GM19193 (cell line): ENCODE measurements around the gene SLC4A4.

Experiments
- POLR2A ChIP-seq: IDR thresholded peaks from 4 replicates; pipeline ENCODE4 v1.6.1; 2011; ENCODE audit not compliant: insufficient read depth, insufficient read length; ENCODE audit errors: extremely low read depth

The SLC4A4 gene

GRCh38 chr4:71430609-71431008 lies 91.8 kb downstream of the SLC4A4 start:
- TF ChIP-seq POLR2A, result no peak

- no peak for TF ChIP-seq POLR2A
Measured at GRCh38 chr4:71440612-71441011, 101.8 kb downstream of the SLC4A4 start.

GRCh38 chr4:71441186-71442169 lies 102.7 kb downstream of the SLC4A4 start:
- TF ChIP-seq POLR2A, result no peak

- TF ChIP-seq POLR2A, result no peak
Measured at GRCh38 chr4:71442336-71442735, 103.5 kb downstream of the SLC4A4 start.

GRCh38 chr4:71444395-71444794 lies 105.6 kb downstream of the SLC4A4 start:
- TF ChIP-seq POLR2A, result no peak

GRCh38 chr4:71445811-71446210 lies 107.0 kb downstream of the SLC4A4 start:
- no peak for TF ChIP-seq POLR2A

- no peak for TF ChIP-seq POLR2A
Measured at GRCh38 chr4:71446479-71447081, 107.8 kb downstream of the SLC4A4 start.

GRCh38 chr4:71449040-71449439 lies 110.2 kb downstream of the SLC4A4 start:
- TF ChIP-seq POLR2A, result no peak

GRCh38 chr4:71449878-71450277 lies 111.1 kb downstream of the SLC4A4 start:
- no peak for TF ChIP-seq POLR2A

- TF ChIP-seq POLR2A, result no peak
Measured at GRCh38 chr4:71453531-71453930, 114.7 kb downstream of the SLC4A4 start.

- no peak for TF ChIP-seq POLR2A
Measured at GRCh38 chr4:71456841-71457240, 118.0 kb downstream of the SLC4A4 start.

GRCh38 chr4:71460371-71460770 lies 121.6 kb downstream of the SLC4A4 start:
- no peak for TF ChIP-seq POLR2A

GRCh38 chr4:71461422-71461821 lies 122.6 kb downstream of the SLC4A4 start:
- TF ChIP-seq POLR2A, result no peak

- no peak for TF ChIP-seq POLR2A
Measured at GRCh38 chr4:71466775-71467174, 128.0 kb downstream of the SLC4A4 start.

GRCh38 chr4:71468116-71468710 lies 129.4 kb downstream of the SLC4A4 start:
- no peak for TF ChIP-seq POLR2A
